ENCODE results near the gene SLC6A19.

Gene SLC6A19

DNA sequence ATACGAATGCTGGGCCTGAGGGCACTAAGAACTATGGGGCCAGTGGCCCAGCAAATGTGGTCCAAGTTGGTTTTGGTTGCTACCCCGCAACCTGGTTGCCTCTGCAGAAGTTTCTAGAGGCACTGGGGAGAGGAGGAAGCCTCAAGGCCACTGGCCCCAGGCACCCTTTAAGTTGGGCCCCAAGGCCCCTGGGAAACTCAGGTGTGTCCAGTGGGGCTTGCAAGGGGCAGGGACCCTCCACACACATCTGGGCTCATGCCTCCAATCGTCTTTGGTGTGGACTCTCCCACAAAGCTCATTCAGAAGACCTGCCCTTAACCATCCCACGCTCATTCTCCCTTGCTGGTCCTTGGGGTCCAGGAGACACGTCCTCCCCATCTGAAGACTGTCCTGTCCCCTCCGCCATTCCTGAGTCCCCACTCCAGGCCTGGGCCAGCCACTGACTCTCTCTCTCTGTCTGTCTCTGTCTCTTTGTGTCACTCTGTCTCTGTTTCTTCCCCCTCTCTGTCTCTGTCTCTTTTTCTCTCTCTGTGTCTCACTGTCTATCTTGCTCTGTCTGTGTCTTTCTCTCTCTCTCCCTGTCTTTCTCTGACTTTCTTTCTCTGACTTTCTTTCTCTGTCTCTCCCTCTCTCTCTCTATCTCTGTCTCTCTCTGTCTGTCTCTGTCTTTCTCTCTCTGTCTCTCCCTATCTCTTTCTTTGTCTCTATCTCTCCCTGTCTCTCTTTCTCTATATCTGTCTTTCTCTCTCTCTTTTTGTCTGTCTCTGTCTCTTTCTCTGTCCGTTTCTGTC is 3.3 kb upstream of the SLC6A19 start:
- no peak for DNase-seq

DNA sequence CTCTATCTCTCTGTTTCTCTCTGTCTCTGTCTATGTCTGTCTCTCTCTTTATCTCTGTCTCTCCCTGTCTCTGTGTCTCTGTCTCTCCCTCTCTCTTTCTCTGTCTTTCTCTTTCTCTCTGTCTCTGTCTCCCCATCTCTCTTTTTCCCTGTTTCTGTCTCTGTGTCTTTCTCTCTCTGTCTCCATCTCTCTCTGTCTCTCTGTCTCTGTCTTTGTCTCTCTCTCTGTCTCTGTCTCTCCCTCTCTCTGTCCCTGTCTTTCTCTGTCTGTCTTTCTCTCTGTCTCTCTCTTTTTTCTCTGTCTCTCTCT is 2.1 kb upstream of the SLC6A19 start:
- no peak for DNase-seq

DNA sequence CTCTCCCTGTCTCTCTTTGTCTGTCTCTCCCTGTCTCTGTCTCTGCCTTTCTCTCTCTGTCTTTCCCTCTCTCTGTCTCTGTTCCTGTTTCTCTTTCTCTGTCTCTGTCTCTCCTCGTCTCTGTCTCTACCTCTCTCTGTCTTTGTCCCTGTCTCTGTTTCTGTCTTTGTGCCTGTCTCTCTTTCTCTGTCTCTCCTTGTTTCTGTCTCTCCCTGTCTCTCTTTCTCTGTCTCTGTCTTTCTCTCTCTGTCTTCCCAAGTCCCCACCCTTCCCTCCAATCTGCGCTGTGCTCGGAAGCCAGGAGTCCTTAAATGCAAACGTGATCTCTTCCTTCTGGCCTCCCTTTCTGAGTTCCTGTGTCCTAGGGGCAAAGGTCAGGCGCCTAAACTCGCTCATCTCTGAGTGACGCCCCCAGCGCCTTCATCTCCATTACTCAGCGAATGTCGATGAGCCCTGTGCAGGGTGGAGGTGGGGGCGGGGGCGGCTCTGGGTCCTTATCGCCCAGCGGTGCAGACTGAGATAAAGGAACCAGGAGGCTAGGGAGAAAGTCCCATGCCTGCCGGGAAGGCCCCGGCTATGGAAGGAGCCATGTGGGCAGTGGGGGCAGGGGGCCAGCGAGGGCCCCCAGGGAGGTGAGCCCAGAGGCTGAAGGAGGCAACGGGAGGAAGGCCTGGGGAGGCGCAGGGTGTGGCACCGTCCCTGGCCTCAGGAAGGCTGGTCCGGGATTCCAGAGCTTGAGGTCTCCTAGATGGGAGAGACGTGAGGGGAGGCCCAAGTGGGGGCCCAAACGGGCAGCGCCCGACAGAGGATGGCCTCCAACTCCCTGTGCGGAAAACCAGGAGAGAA is 1.5 kb upstream of the SLC6A19 start:
- no peak for DNase-seq

DNA sequence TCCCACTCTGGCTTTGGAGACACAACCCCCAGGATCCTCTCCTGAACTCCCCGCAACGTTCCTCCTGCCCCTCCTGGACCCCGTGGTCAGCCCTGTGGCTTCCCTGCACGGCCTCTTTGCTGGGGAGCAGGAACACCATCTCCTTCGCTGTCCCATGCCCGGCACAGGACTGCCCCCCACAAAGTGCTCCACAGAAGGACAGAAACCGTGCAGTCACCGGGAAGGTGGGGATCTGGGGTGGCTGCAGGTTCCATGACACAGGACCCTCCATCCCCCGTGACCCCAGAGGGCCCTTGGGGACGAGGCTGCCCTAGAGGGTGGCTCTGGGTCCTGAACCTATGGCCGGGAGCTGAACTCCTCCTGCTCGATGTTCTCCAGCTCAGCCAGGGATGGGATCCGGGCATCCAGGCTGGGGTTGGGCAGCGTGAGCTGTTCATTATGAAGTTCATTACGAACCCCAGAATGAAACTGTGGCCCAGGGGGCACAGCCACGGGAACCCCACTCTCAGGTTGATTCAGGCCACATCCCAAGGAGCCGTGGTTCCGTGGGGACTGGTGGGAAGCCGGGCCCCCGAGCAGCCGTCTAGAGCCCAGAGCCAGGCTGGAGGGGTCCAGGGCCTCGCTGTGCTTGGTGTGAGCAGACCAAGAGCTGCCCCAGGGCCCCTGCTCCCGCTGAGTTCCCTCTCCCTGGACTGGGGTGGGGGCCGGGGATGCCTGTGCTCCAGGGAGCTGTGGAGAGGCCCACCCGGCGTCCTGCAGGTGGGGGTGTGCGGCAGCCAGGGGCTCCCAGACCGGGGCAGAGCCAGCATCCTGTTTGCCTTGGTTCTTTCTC is 684 bp upstream of the SLC6A19 start:
- no peak for DNase-seq

DNA sequence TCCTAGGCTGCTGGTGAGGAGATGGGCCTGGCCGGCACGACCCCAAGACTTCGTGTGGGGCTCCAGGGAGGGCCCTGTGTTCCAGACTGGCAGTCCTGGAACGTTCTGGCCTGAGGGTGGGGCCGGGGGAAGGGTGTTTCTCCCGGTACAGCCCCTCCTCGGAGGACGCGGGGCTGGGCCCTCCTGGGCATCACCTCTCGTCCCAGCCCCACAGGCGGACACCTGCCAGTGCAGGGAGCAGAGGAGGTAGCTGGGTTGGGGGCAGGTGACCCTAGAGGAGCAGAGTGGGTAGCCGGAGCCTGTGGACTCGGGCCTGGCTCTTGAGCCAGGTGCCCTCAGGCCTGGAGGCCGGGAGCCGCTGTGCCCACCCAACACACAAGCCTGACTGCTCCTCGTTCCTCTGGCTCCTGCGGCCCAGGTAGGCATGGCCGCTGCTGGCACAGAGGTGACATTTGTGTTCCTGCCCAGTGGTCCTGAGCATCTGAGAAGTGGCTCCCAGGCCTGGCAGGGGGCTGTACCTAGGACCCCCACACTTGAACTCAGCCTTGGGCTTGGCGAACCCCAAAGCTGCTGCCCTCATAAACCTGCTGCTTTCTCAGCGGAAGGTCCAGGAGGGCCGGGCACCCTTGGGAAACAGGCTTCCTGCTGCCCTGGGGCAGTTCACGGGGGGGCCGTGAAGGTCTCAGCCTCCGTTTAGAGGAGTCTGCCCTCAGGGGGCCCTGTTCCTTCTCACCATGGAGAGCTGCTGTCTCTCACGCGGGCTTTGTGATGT is 817 bp downstream of the SLC6A19 start:
- DNase-seq: no peak

DNA sequence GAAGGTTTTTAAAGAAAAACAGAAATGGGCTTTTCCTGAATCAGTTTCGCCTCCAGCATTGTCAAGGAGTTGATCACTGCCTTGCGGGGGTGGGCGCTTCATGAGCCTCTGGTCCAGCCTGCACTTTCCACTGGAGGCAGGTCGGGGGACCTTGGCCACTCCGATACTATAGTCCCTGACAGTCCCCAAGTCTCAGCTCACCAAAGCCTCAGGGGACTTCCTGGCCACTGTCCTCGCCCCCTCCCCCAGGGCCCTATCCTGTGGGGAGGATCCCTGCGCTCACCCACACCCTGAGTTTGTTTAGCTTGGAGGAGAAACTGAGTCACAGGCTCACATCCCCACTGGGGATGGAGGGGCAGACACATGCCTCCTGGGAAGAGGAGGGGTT is 1.4 kb downstream of the SLC6A19 start:
- no peak for DNase-seq

DNA sequence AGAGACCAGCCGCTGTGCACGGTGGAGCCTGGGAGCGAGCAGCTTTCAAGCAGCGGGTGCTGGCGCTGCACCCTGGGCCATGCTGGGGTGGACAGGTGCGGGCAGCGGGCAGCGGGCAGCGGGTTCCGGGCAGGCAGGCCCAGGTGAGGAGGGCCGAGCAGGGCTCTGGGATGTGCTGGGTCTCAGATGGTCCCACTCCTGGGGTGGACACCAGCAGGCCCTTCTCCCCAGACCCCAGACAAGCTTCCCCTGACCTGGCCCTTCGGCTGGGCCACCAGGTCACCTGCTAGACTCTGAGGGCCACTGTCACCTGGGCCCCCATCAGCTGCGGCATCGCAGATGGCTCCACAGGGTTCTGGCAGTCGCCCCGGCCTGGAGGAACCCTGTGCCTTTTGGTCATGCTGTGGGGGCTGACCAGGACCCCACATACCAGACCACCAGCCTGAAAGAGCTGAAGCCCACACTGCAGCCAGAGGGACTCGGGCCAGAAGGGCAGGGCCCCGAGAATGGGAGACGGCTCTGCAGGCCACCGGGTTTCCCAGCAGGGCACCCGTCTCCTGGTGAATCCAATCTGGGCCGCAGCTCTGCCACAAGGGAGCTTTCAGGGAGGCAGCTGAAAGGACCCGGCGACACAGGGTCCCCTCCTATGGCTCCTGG is 2.0 kb downstream of the SLC6A19 start:
- no peak for DNase-seq

DNA sequence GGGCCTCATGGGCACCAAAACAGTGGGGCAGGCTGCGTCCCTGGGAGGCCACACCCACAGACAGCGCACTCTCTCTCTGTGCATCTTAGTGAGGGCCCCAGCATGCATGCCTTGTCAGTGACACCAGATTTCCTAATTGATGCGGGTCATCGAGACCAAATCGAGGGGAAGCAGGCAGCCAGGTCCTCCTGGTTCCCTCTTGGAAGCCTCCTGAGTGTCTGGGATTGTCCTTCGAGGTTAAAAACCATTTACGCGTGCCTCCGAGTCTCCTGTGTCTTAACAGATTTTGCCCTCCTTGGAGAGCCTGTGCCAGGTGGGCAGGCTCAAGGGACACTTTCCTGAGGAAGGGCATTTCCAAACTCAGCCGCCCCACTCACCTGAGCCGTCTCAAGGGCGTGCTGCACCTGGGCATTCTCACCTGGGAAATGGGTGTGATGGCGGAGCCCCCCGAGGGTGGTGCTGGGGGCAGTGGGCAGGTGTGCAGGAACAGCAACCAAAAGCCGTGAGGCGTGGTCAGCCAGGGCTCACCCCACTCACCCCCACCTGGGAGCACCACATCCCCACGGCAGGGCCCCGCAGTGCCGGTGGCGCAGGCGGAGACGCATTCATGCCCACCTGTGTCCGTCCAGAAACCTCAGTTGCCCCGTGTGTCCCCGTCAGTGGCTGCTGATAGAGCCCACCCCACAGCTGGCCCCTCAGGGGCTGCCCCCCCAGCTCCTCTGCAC is 2.7 kb downstream of the SLC6A19 start:
- DNase-seq: no peak

DNA sequence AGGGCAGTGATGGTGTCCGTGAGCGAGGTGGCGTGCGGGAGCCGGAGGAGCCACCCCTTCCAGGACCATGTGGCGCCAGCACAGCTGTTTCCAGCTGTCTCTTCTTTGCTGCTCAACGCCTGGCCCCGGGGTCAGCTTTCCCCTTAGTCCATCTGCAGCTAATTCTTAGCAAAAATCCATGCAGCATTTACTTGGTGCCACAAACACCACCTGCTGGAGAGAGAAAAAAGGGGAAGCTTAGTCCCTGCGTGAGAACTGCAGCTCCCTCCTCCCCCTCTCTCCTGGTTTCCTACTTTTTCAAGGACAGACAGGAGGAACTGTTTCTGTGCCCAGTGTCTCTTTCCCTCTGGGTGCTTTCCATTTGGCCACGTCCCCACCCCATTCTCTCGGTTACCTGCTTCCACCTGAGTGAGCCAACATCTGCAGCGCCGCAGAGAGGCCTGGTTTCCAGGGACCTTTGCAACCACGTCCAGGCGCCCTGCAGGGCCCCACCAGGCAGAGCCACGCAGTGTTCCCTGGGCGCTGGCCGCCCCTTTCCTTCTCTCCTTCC is 3.4 kb downstream of the SLC6A19 start:
- no peak for DNase-seq

DNA sequence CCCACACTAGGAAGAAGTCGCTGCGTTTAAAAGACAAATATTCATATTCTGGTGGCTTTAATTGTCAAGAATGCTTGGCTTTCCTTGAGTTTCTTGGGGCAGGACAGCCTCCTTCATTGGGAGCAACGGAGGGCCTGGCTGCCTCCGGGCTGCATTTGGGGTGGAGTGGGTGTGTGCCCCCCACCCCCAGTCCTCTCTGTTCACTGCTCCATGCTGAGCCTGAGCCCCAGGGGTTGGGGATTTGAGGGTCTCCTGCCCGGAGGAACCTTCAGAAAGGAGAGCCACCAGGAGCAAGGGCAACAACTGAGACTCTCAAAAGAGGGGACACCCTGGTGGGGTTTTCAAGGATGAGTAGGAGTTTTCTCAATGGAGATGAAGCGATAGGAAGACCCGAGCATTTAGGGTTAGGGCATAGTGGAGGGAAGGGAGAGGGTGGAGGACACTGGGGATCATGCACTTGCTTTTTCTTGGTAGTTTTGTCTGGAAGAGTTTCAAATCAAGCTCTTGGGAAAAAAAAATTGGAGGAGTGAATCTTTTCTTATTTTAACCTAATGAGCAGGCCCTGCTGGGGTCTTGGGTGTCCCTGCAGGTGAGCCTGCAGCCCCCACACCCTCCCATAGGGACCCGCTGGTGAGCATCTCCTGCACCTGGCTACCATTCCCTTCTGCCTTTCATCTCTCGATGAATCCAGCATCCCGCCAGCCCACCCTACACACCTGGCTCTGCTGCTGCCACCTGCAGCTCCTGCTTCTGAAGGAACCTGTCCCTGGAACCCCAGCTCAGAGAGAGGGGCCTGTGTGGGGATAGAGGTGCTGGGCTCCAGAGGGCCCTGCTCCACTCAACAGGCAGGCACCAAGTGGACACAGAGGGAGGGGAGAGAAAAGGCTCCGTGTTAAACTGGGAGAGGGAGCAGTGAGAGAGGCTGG is 4.1 kb downstream of the SLC6A19 start:
- no peak for DNase-seq

DNA sequence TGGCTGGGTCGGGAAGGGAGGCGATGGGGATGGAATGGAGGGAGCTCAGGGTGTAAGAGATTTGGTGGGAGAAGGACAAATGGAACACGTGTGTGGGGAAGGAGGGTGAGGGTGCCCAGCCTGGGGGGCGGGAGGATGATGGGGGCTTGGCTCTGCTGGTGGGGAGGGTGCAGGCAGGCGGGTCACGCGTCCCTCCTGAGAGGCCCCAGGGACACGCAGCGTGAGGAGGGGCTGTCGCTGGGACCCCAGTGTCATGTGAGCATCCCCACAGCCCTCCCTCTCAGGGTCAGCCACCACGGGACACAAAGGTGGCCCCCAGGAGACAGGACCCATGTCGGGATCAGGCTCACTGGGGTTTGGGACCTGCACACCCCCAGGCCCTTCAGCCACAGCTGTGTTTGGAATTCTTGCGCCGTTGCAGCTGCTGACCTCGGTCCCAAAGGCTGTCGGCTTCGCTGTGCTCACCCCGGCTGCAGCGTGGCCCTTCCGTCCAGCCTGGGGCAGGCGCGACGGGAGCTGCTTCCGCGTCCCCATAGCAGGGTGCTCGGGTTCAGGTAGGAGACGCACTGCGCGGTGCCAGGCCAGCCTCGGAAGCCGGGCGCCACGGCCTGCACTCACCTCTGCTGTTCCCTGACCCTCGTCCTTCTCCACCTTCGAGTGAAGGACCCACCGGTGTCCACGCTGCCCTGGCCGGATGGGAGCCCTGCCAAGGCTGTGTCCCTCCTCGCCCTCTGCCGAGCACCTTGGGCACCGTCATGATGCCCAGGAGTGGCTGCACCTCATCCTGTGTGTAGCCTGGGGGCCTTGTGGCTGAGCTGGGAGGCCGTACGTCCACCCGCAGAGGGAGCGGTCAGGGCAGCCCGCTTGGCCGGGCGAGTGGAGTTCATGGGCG is 5.4 kb downstream of the SLC6A19 start:
- no peak for DNase-seq

DNA sequence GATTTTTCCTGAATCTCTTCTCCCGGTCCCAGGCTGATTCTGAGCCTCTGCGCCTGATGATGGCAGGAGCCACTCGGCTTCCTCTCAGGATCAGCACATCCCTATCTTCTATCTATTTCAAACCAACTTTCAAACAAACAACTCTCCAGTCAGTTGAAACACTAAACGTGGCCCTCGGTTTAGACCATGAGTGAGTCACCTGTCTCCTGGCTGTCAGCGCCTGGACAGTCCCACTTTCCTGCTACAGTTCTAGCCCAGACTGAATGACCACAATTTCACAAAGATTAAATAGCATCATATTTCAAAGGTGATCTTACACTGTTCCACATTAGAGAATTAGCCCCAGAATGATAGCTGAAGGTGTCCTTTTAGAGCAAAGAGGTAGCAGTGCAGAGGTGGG is 6.2 kb downstream of the SLC6A19 start:
- DNase-seq: no peak

DNA sequence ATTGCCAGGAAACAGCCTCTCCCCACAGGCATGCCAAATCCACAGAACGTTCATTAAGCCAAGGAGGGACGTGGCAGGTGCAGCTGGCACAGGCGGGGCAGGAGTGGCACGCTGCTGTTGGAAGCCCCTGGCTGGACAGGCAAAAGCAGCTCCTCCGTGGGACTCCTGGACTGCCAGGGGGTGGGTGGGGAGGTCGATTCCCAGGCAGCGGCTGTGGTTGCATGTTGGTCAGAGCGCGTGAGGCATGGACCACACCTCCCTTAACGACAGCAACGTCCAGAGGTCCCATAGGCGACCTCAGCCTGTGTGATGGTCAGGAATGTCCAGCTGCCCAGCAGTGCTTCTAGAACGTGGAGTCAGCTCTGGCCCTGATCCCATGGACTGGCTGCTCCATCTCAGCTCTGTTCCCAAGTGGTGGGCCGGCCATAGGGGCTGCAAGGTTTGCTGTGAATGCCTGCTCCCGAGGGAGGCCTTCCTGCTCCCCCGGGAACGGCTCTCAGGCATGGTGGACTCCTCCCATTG is 6.9 kb downstream of the SLC6A19 start:
- DNase-seq: no peak

DNA sequence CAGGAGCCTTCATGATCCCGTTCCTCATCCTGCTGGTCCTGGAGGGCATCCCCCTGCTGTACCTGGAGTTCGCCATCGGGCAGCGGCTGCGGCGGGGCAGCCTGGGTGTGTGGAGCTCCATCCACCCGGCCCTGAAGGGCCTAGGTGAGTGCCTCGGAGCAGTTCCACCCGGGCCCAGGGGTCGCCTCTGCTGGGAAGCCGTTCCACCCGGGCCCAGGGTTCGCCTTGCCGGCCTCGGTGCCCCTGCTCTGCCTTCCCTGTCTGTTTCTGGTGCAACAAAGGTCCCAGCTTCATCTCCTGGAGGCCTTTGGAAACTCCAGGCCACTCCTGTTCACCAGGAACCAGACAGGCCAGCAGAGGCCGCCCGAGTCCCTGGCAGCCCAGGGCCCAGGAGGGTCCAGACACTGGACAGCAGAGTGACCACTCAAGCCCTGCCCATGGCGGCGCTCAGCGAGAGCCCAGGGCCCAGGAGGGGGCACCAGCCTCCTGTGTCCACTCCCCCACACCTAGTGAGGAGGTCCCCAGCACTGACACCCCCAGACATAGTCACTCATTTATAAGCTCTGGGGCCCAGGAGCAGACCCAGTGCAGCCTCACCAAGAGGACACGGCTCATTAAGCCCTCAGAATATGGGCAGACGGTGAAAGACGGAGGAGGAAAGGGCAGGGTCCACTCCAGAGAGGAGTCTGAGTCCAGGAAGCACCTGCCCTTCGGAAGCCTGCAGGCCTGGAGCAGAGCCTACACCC is 7.5 kb downstream of the SLC6A19 start:
- DNase-seq: no peak

DNA sequence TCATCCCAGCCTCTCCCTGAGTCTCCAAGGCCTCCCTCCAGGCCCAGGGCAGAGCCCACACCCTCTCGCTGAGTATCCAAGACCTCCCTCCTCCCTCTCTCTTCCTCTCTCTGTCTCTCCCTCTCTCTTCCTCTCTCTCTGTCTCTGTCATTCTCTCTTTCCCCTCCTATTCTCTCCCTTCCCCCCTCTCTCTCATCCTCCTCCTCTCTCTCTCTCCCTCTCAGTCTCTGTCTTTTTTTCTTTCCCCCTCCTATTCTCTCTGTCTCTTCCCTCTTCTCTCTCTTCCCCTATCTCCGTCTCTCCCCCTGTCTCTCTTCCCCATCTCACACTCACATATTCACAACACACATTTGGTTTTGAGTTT is 8.1 kb downstream of the SLC6A19 start:
- no peak for DNase-seq

DNA sequence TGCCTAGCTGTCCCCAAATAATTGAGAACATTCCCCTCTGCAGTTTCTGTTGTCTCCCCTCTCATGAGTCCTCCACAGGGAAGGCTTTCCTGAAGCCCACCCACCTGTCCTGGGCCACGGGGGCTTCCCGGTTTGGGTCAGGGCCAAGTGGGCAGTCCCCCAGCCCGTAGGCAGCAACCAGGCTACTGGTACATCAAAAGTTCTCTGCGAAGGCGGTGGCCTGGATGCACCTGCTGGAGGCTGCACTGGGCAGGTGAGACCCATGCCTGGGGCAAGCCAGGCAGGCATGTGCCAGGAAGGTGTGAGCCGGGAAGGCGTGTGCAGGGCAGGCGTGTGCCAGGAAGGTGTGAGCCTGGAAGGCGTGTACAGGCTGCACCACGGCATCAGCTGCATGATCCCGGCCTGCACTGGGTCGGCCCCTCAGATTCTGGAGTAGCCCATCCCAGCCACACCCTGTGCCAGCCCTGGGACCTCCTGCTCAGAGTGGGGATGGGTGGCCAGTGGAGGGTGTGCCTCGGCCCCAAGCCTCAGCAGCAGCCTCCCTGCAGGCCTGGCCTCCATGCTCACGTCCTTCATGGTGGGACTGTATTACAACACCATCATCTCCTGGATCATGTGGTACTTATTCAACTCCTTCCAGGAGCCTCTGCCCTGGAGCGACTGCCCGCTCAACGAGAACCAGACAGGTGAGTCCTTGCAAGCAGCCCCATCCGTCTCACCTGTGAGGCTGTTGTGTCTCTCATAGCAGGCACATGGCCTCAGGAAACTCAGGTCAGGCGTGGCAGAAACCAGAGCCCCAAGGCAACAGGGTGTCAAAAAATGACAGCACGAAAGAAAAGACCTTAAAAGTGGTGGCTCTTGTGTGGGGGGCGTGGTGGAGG is 8.7 kb downstream of the SLC6A19 start:
- DNase-seq: no peak

DNA sequence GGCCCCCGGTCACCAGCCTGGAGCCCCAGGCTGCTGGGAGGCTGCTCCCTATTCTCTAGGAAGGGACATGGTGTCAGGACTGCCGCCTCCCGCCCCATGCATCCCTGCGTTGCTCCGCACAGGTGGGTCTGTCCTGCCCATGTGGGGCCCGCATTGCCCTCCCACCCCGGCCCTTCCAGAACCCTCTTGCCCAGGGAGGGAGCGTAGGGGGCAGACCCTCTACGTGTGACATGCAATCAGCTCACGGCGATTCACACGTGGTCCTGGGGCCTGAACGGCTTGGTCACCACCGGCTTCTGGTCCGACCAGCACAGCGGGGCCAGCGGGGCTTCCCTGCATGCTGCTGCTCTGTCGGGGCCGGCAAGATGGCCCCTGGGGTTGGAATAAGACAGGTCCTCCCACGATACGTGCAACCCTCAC is 9.4 kb downstream of the SLC6A19 start:
- DNase-seq: no peak

All from activated gamma-delta T cell (primary cell).